Measurements from ENCODE around the gene FPR3. TPM values are rescaled to one million over a fixed set of nuclear protein-coding genes. Genes with fewer than 3 reads are reported as not detected.
"Not testable (repeated sequence)": the region's sequence is repeated elsewhere in the genome, so short reads cannot be mapped to it uniquely, and the experiment has no call there.

The FPR3 gene
- total and polyA plus RNA-seq, 12 donors, result 0.73 to 16.5 (median 3.1) TPM

DNA sequence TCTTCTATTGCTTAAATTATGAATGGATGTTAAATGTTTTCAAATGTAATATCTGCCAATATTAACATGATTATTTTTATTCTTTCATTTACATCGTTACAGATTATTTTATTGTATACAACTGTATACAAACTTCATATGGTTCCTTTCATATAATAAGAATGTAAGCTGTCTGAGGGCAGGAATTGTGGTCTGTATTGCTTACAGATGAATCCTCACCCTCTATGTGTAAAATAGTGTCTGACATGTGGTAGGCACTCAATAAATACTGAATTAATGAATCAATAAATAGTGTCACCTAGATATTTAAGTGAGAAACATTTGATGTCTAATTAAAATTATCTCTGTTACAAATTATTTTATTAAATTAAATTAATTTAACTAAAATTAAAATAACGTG, 7.8 kb downstream of the FPR3 start:
- intact Hi-C loops (cut with DNase I), result loop anchor here in 2 of 10 donors (10.0 kb wide), 2 partner anchors 98 to 118 kb away; no protein-coding TSS in a partner anchor
- TF ChIP-seq, protein P1, sequence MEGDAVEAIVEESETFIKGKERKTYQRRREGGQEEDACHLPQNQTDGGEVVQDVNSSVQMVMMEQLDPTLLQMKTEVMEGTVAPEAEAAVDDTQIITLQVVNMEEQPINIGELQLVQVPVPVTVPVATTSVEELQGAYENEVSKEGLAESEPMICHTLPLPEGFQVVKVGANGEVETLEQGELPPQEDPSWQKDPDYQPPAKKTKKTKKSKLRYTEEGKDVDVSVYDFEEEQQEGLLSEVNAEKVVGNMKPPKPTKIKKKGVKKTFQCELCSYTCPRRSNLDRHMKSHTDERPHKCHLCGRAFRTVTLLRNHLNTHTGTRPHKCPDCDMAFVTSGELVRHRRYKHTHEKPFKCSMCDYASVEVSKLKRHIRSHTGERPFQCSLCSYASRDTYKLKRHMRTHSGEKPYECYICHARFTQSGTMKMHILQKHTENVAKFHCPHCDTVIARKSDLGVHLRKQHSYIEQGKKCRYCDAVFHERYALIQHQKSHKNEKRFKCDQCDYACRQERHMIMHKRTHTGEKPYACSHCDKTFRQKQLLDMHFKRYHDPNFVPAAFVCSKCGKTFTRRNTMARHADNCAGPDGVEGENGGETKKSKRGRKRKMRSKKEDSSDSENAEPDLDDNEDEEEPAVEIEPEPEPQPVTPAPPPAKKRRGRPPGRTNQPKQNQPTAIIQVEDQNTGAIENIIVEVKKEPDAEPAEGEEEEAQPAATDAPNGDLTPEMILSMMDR (IDR thresholded peaks at IDR 0.05), result no peak

DNA sequence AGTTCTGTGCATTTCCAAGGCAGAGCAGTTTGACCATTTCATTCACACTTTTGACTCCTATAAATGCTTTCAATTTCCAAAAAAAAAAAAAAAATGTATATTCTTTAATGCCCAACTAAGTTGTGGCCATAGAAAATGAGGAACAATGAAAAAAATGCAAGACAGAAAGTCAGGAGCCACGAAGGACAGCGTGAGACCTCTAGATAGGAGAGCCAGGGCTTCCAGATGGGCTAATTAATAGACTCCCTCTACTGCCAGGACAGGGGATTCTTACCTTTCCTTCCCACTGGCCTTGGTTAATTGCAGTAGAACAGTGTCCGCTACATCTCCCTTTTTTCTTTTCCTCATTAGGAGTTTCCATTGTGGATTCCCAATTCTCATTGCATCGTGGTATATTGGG, 8.6 kb downstream of the FPR3 start:
- H3K9me3 ChIP-seq, result no peaks in the 10 kb centered on the region
- peak overlapping the region in 6 of 10 donors; percentile 12 to 86 (median 34) for H3K27ac ChIP-seq
- ATAC-seq (no peak), DNase-seq (no peak)
- intact Hi-C loops (cut with DNase I), result loop anchor here in 2 of 10 donors (10.0 kb wide), 2 partner anchors 99 to 119 kb away; no protein-coding TSS in a partner anchor
- TF ChIP-seq, protein P1 (IDR thresholded peaks at IDR 0.05), result no peak
- H3K4me3 ChIP-seq, result no peak overlapping the region
- no peaks in the 10 kb centered on the region for H3K27me3 ChIP-seq
- H3K4me1 ChIP-seq, result peaks cover 15 to 90% (median 40%) of the 10 kb centered on the region in 9 donors
- H3K36me3 ChIP-seq, result no peaks in the 10 kb centered on the region
- WGBS, 2 donors, result 76 to 83% methylated on average over 4 of the region's 4 CpGs

More for the DNA sequence above, 7.8 kb downstream of the FPR3 start:
- Histone ChIP-seq H3K27me3 (no peaks in the 10 kb centered on the region), H3K36me3 (no peaks in the 10 kb centered on the region), H3K27ac (peak overlapping the region in 2 of 10 donors; percentile 15 to 86), H3K9me3 (no peaks in the 10 kb centered on the region), H3K4me1 (peaks cover 15 to 90% (median 45%) of the 10 kb centered on the region in 9 donors), H3K4me3 (no peak overlapping the region)
- 82 to 88% methylated on average over 2 of the region's 2 CpGs for WGBS, 2 donors
- no peak for DNase-seq
- ATAC-seq, result no peak

DNA sequence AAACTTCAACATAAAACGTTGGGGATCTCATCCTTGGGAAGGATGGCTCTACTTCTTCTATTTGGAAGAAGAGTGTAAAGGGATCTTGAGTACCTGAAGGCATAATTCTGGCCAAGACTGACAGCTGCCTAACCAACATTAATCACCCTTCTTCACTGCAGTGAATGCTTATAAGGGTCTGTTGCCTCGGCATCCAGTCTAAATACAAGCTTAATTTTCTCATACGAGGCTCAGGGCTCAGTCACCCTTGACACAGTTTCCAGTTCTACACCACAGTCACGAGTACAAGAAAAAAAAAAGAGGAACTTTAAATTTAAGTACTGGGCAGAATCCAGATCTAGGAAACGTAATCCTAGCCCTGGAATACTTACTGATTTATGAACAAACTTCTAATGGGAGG, 9.0 kb downstream of the FPR3 start:
- no peaks in the 10 kb centered on the region for H3K36me3 ChIP-seq
- intact Hi-C loops (cut with DNase I), result loop anchor here in 2 of 10 donors (10.0 kb wide), 2 partner anchors 99 to 119 kb away; no protein-coding TSS in a partner anchor
- DNase-seq (no peak), ATAC-seq (no peak)
- peaks cover 14 to 90% (median 36%) of the 10 kb centered on the region in 9 donors for H3K4me1 ChIP-seq
- 24 to 38% methylated on average over 5 of the region's 5 CpGs for WGBS, 2 donors
- H3K4me3 ChIP-seq, result no peak overlapping the region
- peak overlapping the region in 7 of 10 donors; percentile 12 to 86 (median 32) for H3K27ac ChIP-seq
- H3K9me3 ChIP-seq, result no peaks in the 10 kb centered on the region
- TF ChIP-seq, protein P1 (IDR thresholded peaks at IDR 0.05), result no peak
- no peaks in the 10 kb centered on the region for H3K27me3 ChIP-seq

DNA sequence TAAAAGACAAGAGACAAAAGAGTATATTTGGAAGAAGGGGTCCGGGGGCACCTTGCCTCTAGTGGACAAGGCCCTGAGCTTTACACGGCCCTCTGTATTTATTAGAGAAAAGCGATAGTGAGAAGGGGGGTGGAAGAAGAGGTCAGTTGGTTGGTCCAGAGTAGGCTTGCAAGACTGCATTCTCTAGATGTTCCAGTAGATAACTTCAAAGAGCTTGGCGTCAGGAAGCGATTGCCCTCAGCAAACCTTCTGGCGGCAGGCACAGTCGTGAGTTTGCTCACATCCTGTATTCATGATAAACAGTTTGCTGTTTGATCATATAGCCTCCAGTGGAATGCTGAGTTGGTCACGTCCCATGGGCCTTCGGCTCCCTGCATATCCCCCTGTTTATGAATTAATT, 9.8 kb downstream of the FPR3 start:
- not testable (repeated sequence) for H3K27me3 ChIP-seq, ATAC-seq
- H3K27ac ChIP-seq, result peak overlapping the region in 2 of 10 donors; percentile 1 to 86

DNA sequence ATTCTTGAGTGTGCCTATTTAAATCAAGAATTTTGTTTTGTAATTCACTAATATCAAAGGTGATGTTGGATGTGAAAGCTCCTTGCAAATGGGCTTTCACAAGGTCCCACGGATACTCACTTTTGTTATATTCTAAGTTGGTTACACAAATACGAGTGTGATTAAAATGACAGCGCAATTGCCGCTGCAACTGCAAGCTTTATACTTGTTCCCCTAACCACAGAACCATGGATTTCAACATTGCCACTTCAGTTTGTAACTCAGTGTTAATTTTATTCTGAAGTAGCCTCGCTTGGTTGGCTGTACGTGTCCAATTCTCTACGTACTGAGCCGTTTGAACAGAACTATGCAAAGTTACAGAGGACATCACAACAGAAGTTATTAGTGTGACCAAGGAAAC, 10.4 kb downstream of the FPR3 start:
- Histone ChIP-seq H3K4me1 (peaks cover 2 to 89% (median 30%) of the 10 kb centered on the region in 9 donors), H3K27ac (peak overlapping the region in 1 of 10 donors; percentile 86)
- intact Hi-C loops (cut with DNase I), result loop anchor here in 2 of 10 donors (10.0 kb wide), 2 partner anchors 101 to 121 kb away; no protein-coding TSS in a partner anchor
- not testable (repeated sequence) for H3K4me3 ChIP-seq, H3K36me3 ChIP-seq, ATAC-seq, DNase-seq, H3K27me3 ChIP-seq, H3K9me3 ChIP-seq
- 92 to 94% methylated on average over 8 of the region's 8 CpGs for WGBS, 2 donors

More for the DNA sequence above, 9.8 kb downstream of the FPR3 start:
- DNase-seq, H3K4me3 ChIP-seq, H3K9me3 ChIP-seq, H3K36me3 ChIP-seq: not testable (repeated sequence)
- 58 to 66% methylated on average over 9 of the region's 9 CpGs for whole genome bisulfite sequencing, 2 donors
- intact Hi-C loops (cut with DNase I), result loop anchor here in 2 of 10 donors (10.0 kb wide), 2 partner anchors 100 to 120 kb away; no protein-coding TSS in a partner anchor
- peaks cover 7 to 89% (median 31%) of the 10 kb centered on the region in 9 donors for H3K4me1 ChIP-seq

DNA sequence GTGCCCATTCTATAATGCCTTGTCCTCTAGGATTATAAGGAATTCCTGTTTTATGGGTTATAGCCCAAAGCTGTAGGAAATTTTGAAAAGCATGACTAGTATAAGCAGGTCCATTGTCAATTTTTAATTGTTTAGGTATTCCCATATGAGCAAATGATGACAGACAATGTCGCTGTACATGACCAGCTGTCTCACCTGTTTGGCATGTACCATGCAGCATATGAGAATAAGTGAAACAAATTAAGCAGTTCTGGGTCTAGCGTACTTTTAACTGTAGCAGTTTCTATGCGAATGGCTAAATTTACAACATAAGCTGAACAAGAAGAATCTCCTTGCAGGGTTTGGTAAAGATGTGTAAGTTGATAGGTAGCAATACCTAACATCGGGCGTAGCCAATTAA, 11.6 kb downstream of the FPR3 start:
- Histone ChIP-seq H3K27ac (peak overlapping the region in 1 of 10 donors; percentile 86), H3K4me1 (peaks cover 0 to 84% (median 22%) of the 10 kb centered on the region in 9 donors)
- not testable (repeated sequence) for H3K4me3 ChIP-seq, H3K27me3 ChIP-seq, DNase-seq, H3K36me3 ChIP-seq, H3K9me3 ChIP-seq, ATAC-seq
- intact Hi-C loops (cut with DNase I), result loop anchor here in 2 of 10 donors (10.0 kb wide), 2 partner anchors 102 to 122 kb away; no protein-coding TSS in a partner anchor
- 85 to 93% methylated on average over 5 of the region's 5 CpGs for WGBS, 2 donors
